ENCODE data around the gene CIDEC. TPM values are rescaled to one million over a fixed set of nuclear protein-coding genes. Genes with fewer than 3 reads are reported as not detected.

The CIDEC gene
- total RNA-seq: under 1 TPM in 1 of 2 experiments, not detected in 1; 0.31 TPM
- under 1 TPM in 1 of 3 donors, not detected in 2; 0.26 TPM for polyA plus RNA-seq
- 0 to 0.07 (median 0) reads per million in 6 experiments for total RNA-seq

- DNase-seq: no peak
- POLR2A ChIA-PET: no interaction called here
- no peak for ATAC-seq
- H3K4me1 Mint-ChIP-seq: no peaks in the 10 kb centered on the region
- H3K4me3 Mint-ChIP-seq: no peak within 1 kb of the TSS
- H3K9me3 Mint-ChIP-seq: no peaks in the 10 kb centered on the region
- no peak within 1 kb of the TSS for H3K27ac Mint-ChIP-seq
- H3K27me3 Mint-ChIP-seq: peaks cover 0 to 2% (median 0%) of the 10 kb centered on the region in 5 donors
- no peaks in the 10 kb centered on the region for H3K36me3 Mint-ChIP-seq
Observed at GRCh38 chr3:9879830-9880549, at the start of gene CIDEC. Gene CIDEC (minus strand): TSS chr3:9880253. CDS start chr3:9878486, 1,767 bp downstream.

- ATAC-seq: no peak
- Mint-ChIP-seq H3K4me3 (no peak overlapping the region), H3K4me1 (peaks cover 3 to 18% (median 14%) of the 10 kb centered on the region in 4 donors), H3K9me3 (no peaks in the 10 kb centered on the region), H3K36me3 (no peaks in the 10 kb centered on the region), H3K27me3 (peaks cover 0 to 3% (median 0%) of the 10 kb centered on the region in 5 donors), H3K27ac (no peak overlapping the region)
- no peak for DNase-seq
- POLR2A ChIA-PET: no interaction called here
Observed at GRCh38 chr3:9928158-9928557, 48.1 kb upstream of the CIDEC start.

- no peak overlapping the region for H3K27ac Mint-ChIP-seq
- H3K4me1 Mint-ChIP-seq: peaks cover 3 to 18% (median 14%) of the 10 kb centered on the region in 4 donors
- H3K9me3 Mint-ChIP-seq: no peaks in the 10 kb centered on the region
- H3K4me3 Mint-ChIP-seq: peak overlapping the region in 2 of 10 donors; percentile 25 to 36
- H3K36me3 Mint-ChIP-seq: no peaks in the 10 kb centered on the region
- ATAC-seq: no peak
- POLR2A ChIA-PET: no interaction called here
- DNase-seq: no peak
- H3K27me3 Mint-ChIP-seq: peaks cover 0 to 10% (median 3%) of the 10 kb centered on the region in 5 donors
Observed at GRCh38 chr3:9918261-9919038, 38.4 kb upstream of the CIDEC start.

GRCh38 chr3:9917820-9918219, 37.8 kb upstream of the CIDEC start:
- POLR2A ChIA-PET: interaction anchor here (1.0 kb wide), 1 partner anchor 125 kb away, joined by 3 read pairs; the partner anchor contains the start of genes ARPC4 and TADA3
- ATAC-seq: no peak
- no peak for DNase-seq
- peaks cover 0 to 8% (median 1%) of the 10 kb centered on the region in 5 donors for H3K27me3 Mint-ChIP-seq
- H3K4me1 Mint-ChIP-seq: peaks cover 3 to 18% (median 14%) of the 10 kb centered on the region in 4 donors
- H3K36me3 Mint-ChIP-seq: no peaks in the 10 kb centered on the region
- H3K4me3 Mint-ChIP-seq: peak overlapping the region in 2 of 10 donors; percentile 18 to 25
- H3K27ac Mint-ChIP-seq: no peak overlapping the region
- H3K9me3 Mint-ChIP-seq: no peaks in the 10 kb centered on the region

GRCh38 chr3:9916734-9917680, 37.0 kb upstream of the CIDEC start, which contains the start of gene IL17RC:
Gene IL17RC (plus strand): TSS chr3:9917098. CDS start chr3:9917316, 218 bp downstream.
- Mint-ChIP-seq H3K27ac (peak within 1 kb of the TSS in 6 of 10 donors; percentile 18 to 87 (median 50)), H3K27me3 (peaks cover 2 to 7% (median 3%) of the 10 kb centered on the region in 5 donors), H3K36me3 (no peaks in the 10 kb centered on the region), H3K9me3 (no peaks in the 10 kb centered on the region), H3K4me3 (peak within 1 kb of the TSS; percentile 67 to 88 (median 80)), H3K4me1 (peaks cover 3 to 20% (median 18%) of the 10 kb centered on the region in 4 donors)
- POLR2A ChIA-PET: interaction anchor here (1.0 to 2.1 kb wide), 3 partner anchors 15 to 124 kb away, joined by 3 to 10 read pairs (median 3); partner anchors contain the start of genes ARPC4 and TADA3
- DNase-seq: peak in 1 of 10 donors; percentile 17
- ATAC-seq: peak; percentile 39 to 49

GRCh38 chr3:9916346-9916733, 36.3 kb upstream of the CIDEC start:
- Mint-ChIP-seq H3K4me3 (peak overlapping the region; percentile 57 to 82 (median 79)), H3K27ac (peak overlapping the region in 2 of 10 donors; percentile 19 to 56), H3K27me3 (peaks cover 2 to 14% (median 4%) of the 10 kb centered on the region in 5 donors), H3K4me1 (peaks cover 3 to 23% (median 18%) of the 10 kb centered on the region in 4 donors), H3K9me3 (no peaks in the 10 kb centered on the region), H3K36me3 (peaks cover 0 to 2% (median 0%) of the 10 kb centered on the region in 3 donors)
- DNase-seq: no peak
- POLR2A ChIA-PET: interaction anchor here (1.0 to 2.1 kb wide), 2 partner anchors 16 to 37 kb away, joined by 3 to 10 read pairs; no protein-coding TSS in a partner anchor
- no peak for ATAC-seq

- H3K4me1 Mint-ChIP-seq: peaks cover 3 to 23% (median 18%) of the 10 kb centered on the region in 4 donors
- no peaks in the 10 kb centered on the region for H3K9me3 Mint-ChIP-seq
- peaks cover 0 to 2% (median 0%) of the 10 kb centered on the region in 3 donors for H3K36me3 Mint-ChIP-seq
- H3K27ac Mint-ChIP-seq: peak overlapping the region in 2 of 10 donors; percentile 18 to 62
- POLR2A ChIA-PET: interaction anchor here (2.1 kb wide), 1 partner anchor 17 kb away, joined by 10 read pairs; no protein-coding TSS in a partner anchor
- ATAC-seq (peak; percentile 57 to 70), DNase-seq (peak in 5 of 10 donors; percentile 15 to 35 (median 26))
- peak overlapping the region; percentile 67 to 88 (median 80) for H3K4me3 Mint-ChIP-seq
- H3K27me3 Mint-ChIP-seq: peaks cover 2 to 16% (median 4%) of the 10 kb centered on the region in 5 donors
Observed at GRCh38 chr3:9915254-9916141, 35.4 kb upstream of the CIDEC start.

- H3K27me3 Mint-ChIP-seq: peaks cover 2 to 16% (median 4%) of the 10 kb centered on the region in 5 donors
- H3K36me3 Mint-ChIP-seq: peaks cover 0 to 2% (median 0%) of the 10 kb centered on the region in 3 donors
- H3K27ac Mint-ChIP-seq: peak overlapping the region in 2 of 10 donors; percentile 44 to 49
- ATAC-seq (peak in 1 of 2 donors; percentile 12), DNase-seq (no peak)
- H3K4me1 Mint-ChIP-seq: peaks cover 3 to 23% (median 18%) of the 10 kb centered on the region in 4 donors
- POLR2A ChIA-PET: interaction anchor here (2.6 kb wide), 1 partner anchor 24 kb away, joined by 6 read pairs; the partner anchor contains the start of gene JAGN1
- no peaks in the 10 kb centered on the region for H3K9me3 Mint-ChIP-seq
- H3K4me3 Mint-ChIP-seq: peak overlapping the region; percentile 46 to 82 (median 64)
Observed at GRCh38 chr3:9914559-9915253, 34.7 kb upstream of the CIDEC start.

- ATAC-seq: no peak
- peaks cover 0 to 2% (median 0%) of the 10 kb centered on the region in 3 donors for H3K36me3 Mint-ChIP-seq
Observed at GRCh38 chr3:9914011-9914410, 34.0 kb upstream of the CIDEC start.

GRCh38 chr3:9913601-9914000, 33.5 kb upstream of the CIDEC start:
- ATAC-seq (no peak), DNase-seq (no peak)
- H3K27ac Mint-ChIP-seq: peak overlapping the region in 1 of 10 donors; percentile 92
- H3K4me3 Mint-ChIP-seq: peak overlapping the region in 2 of 10 donors; percentile 26 to 58
- POLR2A ChIA-PET: interaction anchor here (2.6 kb wide), 1 partner anchor 23 kb away, joined by 6 read pairs; the partner anchor contains the start of gene JAGN1
- peaks cover 0 to 2% (median 0%) of the 10 kb centered on the region in 3 donors for H3K36me3 Mint-ChIP-seq
- H3K9me3 Mint-ChIP-seq: no peaks in the 10 kb centered on the region
- H3K4me1 Mint-ChIP-seq: peaks cover 3 to 28% (median 18%) of the 10 kb centered on the region in 4 donors
- peaks cover 2 to 16% (median 6%) of the 10 kb centered on the region in 5 donors for H3K27me3 Mint-ChIP-seq

More at GRCh38 chr3:9914011-9914410, 34.0 kb upstream of the CIDEC start:
- Mint-ChIP-seq H3K27ac (no peak overlapping the region), H3K9me3 (no peaks in the 10 kb centered on the region), H3K27me3 (peaks cover 2 to 16% (median 6%) of the 10 kb centered on the region in 5 donors), H3K4me3 (peak overlapping the region in 4 of 10 donors; percentile 7 to 58 (median 12)), H3K4me1 (peaks cover 3 to 28% (median 18%) of the 10 kb centered on the region in 4 donors)
- POLR2A ChIA-PET: interaction anchor here (2.6 kb wide), 1 partner anchor 24 kb away, joined by 6 read pairs; the partner anchor contains the start of gene JAGN1
- no peak for DNase-seq

Measured in naive thymus-derived CD8-positive, alpha-beta T cell (primary cell).